NT2/D1 (cell line): ENCODE measurements around the gene LYPD5.

Experiments used
- SUZ12 ChIP-seq: IDR thresholded peaks from 2 replicates; pipeline ENCODE4 v1.6.1; 2011; ENCODE audit not compliant: insufficient read length, insufficient read depth; ENCODE audit errors: extremely low read depth
- YY1 ChIP-seq: IDR thresholded peaks from 2 replicates; pipeline ENCODE4 v1.6.1; 2011; ENCODE audit not compliant: insufficient read length, insufficient read depth
- ZNF274 ChIP-seq: IDR thresholded peaks from 2 replicates; pipeline ENCODE4 v1.6.1; 2011; ENCODE audit warnings: mild to moderate bottlenecking, low read depth, low read length

DNA sequence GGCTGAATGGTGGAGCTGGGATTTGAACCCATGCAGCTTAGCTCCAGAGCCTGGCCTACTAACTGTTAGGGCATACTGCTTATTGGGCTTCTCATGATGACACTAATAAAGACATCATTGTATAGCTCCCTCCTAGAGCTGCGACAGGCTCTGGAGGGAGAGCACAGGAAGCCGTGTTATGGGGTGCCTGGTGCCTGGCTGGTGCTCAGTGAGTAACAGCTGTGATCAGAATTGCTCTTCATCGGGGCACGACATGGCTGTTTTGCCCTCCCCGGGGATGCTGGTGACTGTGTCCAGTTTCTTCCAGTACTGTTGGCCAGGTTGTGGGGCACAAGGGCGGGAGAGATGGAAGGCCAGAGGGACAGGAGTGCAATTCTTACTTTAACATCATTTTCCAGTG is 5.1 kb downstream of the LYPD5 start:
- TF ChIP-seq ZNF274: no peak
- no peak for TF ChIP-seq YY1
- TF ChIP-seq SUZ12: no peak
